Measurements from ENCODE around the gene IMMT. TPM values are rescaled to one million over a fixed set of nuclear protein-coding genes. Genes with fewer than 3 reads are reported as not detected.
A peak's percentile ranks its signal among the peaks of the same experiment; 100 is the strongest.

Gene IMMT
- total RNA-seq (2014; rRNA removed; shearing (Covaris generic)): 83.1 and 96.7 TPM in 2 replicates
- 65.3 and 71.0 TPM in 2 replicates for polyA plus RNA-seq (2016; fragmentation: Nextera tagmentation; extraction: Ambion mirVana)
- long read RNA-seq, partial matches to known transcripts: 13 of 18 reads
- long read RNA-seq, other reads (novel, unspliced or antisense): 3 of 18 reads

DNA sequence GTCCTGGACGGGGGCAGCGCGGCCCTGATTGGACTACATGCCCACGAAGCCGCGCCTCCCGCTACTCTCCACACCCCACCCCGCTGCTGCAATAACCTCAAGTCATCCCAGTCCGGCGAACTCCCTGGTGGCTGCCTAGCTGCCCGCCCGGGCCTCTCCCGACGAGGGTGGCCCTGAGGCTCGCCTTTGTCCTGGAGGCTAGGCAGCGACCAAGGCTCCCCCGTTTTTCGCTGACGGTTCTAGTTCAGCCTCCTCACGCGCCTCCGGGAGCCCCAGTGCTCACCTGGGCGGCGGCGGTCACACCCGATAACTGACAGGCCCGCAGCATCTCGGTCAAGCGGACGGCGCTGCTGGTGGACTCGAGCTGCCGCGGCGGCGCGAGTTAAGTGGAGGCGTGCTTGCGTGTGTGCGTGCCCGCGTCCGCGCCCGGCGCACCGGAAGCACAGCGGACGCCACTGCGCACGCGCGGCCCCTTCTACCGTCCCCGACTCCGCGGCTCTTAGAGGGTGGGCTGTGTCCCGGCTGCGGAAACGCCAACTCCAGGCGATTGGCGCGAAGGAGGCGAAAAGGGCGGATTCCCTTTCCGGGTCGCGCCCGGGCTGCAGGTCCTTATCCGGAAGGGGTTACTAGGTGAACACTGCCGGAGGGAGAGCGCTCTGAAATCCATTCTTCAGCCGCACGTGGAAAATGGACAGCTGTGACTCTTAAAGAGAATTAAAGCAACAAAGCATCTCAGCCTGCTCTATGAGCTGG, at the start of gene IMMT:
Gene IMMT, minus strand, starts transcription at position 408 of the 753 bp plus-strand sequence. Its CDS starts 80 bp downstream, at position 328.
- H4K20me1 ChIP-seq (replicated peaks; ENCODE audit: insufficient read depth): peaks cover 16% of the 10 kb centered on the region
- peaks cover 3% of the 10 kb centered on the region; the same call in 1 of the 3 replicates for H3K9me3 Mint-ChIP-seq
- H3K9me2 ChIP-seq (ENCODE audit: insufficient read depth): no peaks in the 10 kb centered on the region
- peak within 1 kb of the TSS; percentile 99 for H3K27ac Mint-ChIP-seq
- peaks cover 4% of the 10 kb centered on the region; the same call in 1 of the 2 replicates for H3K36me3 ChIP-seq (ENCODE audit: insufficient read depth)
- no peaks in the 10 kb centered on the region for H3F3A ChIP-seq (replicated peaks; ENCODE audit: low read depth)
- H2AFZ ChIP-seq: peak within 1 kb of the TSS; percentile 1; the same call in 1 of the 2 replicates
- peak within 1 kb of the TSS; percentile 85 for H3K4me2 ChIP-seq
- DNase-seq (ENCODE audit: low spot score) (peak; percentile 98), ATAC-seq (peak; percentile 92)
- H3K27ac ChIP-seq (ENCODE audit: low read depth): peak within 1 kb of the TSS; percentile 98
- H3K36me3 Mint-ChIP-seq (ENCODE audit: low read depth): peaks cover 19% of the 10 kb centered on the region
- peaks cover 52% of the 10 kb centered on the region for H3K79me2 ChIP-seq (replicated peaks; ENCODE audit: insufficient read depth)
- TF ChIP-seq, protein P1, sequence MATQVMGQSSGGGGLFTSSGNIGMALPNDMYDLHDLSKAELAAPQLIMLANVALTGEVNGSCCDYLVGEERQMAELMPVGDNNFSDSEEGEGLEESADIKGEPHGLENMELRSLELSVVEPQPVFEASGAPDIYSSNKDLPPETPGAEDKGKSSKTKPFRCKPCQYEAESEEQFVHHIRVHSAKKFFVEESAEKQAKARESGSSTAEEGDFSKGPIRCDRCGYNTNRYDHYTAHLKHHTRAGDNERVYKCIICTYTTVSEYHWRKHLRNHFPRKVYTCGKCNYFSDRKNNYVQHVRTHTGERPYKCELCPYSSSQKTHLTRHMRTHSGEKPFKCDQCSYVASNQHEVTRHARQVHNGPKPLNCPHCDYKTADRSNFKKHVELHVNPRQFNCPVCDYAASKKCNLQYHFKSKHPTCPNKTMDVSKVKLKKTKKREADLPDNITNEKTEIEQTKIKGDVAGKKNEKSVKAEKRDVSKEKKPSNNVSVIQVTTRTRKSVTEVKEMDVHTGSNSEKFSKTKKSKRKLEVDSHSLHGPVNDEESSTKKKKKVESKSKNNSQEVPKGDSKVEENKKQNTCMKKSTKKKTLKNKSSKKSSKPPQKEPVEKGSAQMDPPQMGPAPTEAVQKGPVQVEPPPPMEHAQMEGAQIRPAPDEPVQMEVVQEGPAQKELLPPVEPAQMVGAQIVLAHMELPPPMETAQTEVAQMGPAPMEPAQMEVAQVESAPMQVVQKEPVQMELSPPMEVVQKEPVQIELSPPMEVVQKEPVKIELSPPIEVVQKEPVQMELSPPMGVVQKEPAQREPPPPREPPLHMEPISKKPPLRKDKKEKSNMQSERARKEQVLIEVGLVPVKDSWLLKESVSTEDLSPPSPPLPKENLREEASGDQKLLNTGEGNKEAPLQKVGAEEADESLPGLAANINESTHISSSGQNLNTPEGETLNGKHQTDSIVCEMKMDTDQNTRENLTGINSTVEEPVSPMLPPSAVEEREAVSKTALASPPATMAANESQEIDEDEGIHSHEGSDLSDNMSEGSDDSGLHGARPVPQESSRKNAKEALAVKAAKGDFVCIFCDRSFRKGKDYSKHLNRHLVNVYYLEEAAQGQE (IDR thresholded peaks at IDR 0.05; ENCODE audit: unreplicated experiment): peak; percentile 25
- TF ChIP-seq, protein P2, sequence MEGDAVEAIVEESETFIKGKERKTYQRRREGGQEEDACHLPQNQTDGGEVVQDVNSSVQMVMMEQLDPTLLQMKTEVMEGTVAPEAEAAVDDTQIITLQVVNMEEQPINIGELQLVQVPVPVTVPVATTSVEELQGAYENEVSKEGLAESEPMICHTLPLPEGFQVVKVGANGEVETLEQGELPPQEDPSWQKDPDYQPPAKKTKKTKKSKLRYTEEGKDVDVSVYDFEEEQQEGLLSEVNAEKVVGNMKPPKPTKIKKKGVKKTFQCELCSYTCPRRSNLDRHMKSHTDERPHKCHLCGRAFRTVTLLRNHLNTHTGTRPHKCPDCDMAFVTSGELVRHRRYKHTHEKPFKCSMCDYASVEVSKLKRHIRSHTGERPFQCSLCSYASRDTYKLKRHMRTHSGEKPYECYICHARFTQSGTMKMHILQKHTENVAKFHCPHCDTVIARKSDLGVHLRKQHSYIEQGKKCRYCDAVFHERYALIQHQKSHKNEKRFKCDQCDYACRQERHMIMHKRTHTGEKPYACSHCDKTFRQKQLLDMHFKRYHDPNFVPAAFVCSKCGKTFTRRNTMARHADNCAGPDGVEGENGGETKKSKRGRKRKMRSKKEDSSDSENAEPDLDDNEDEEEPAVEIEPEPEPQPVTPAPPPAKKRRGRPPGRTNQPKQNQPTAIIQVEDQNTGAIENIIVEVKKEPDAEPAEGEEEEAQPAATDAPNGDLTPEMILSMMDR (conservative IDR thresholded peaks at IDR 0.05; ENCODE audit: low read depth in 2 of 2): no peak
- no peak for TF ChIP-seq ZNF331 (CRISPR knock-in tag; IDR thresholded peaks at IDR 0.05; ENCODE audit: low read depth)
- no peak for TF ChIP-seq JUNB (IDR thresholded peaks at IDR 0.05; ENCODE audit: unreplicated experiment)
- TF ChIP-seq, protein P3, sequence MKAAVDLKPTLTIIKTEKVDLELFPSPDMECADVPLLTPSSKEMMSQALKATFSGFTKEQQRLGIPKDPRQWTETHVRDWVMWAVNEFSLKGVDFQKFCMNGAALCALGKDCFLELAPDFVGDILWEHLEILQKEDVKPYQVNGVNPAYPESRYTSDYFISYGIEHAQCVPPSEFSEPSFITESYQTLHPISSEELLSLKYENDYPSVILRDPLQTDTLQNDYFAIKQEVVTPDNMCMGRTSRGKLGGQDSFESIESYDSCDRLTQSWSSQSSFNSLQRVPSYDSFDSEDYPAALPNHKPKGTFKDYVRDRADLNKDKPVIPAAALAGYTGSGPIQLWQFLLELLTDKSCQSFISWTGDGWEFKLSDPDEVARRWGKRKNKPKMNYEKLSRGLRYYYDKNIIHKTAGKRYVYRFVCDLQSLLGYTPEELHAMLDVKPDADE (IDR thresholded peaks at IDR 0.05): peak; percentile 80; the same call in 1 of the 2 replicates
- TF ChIP-seq CREB1 (CRISPR knock-in tag; IDR thresholded peaks at IDR 0.05; ENCODE audit: low read depth): no peak
- TF ChIP-seq EZH2phosphoT487 (IDR thresholded peaks at IDR 0.05; ENCODE audit: unreplicated experiment): no peak
- TF ChIP-seq POLR2AphosphoS5 (IDR thresholded peaks at IDR 0.05; ENCODE audit: low read depth): peak; percentile 94
- TF ChIP-seq EZH2 (IDR thresholded peaks at IDR 0.05; ENCODE audit: low read depth, unreplicated experiment): no peak
- TF ChIP-seq, protein P4, sequence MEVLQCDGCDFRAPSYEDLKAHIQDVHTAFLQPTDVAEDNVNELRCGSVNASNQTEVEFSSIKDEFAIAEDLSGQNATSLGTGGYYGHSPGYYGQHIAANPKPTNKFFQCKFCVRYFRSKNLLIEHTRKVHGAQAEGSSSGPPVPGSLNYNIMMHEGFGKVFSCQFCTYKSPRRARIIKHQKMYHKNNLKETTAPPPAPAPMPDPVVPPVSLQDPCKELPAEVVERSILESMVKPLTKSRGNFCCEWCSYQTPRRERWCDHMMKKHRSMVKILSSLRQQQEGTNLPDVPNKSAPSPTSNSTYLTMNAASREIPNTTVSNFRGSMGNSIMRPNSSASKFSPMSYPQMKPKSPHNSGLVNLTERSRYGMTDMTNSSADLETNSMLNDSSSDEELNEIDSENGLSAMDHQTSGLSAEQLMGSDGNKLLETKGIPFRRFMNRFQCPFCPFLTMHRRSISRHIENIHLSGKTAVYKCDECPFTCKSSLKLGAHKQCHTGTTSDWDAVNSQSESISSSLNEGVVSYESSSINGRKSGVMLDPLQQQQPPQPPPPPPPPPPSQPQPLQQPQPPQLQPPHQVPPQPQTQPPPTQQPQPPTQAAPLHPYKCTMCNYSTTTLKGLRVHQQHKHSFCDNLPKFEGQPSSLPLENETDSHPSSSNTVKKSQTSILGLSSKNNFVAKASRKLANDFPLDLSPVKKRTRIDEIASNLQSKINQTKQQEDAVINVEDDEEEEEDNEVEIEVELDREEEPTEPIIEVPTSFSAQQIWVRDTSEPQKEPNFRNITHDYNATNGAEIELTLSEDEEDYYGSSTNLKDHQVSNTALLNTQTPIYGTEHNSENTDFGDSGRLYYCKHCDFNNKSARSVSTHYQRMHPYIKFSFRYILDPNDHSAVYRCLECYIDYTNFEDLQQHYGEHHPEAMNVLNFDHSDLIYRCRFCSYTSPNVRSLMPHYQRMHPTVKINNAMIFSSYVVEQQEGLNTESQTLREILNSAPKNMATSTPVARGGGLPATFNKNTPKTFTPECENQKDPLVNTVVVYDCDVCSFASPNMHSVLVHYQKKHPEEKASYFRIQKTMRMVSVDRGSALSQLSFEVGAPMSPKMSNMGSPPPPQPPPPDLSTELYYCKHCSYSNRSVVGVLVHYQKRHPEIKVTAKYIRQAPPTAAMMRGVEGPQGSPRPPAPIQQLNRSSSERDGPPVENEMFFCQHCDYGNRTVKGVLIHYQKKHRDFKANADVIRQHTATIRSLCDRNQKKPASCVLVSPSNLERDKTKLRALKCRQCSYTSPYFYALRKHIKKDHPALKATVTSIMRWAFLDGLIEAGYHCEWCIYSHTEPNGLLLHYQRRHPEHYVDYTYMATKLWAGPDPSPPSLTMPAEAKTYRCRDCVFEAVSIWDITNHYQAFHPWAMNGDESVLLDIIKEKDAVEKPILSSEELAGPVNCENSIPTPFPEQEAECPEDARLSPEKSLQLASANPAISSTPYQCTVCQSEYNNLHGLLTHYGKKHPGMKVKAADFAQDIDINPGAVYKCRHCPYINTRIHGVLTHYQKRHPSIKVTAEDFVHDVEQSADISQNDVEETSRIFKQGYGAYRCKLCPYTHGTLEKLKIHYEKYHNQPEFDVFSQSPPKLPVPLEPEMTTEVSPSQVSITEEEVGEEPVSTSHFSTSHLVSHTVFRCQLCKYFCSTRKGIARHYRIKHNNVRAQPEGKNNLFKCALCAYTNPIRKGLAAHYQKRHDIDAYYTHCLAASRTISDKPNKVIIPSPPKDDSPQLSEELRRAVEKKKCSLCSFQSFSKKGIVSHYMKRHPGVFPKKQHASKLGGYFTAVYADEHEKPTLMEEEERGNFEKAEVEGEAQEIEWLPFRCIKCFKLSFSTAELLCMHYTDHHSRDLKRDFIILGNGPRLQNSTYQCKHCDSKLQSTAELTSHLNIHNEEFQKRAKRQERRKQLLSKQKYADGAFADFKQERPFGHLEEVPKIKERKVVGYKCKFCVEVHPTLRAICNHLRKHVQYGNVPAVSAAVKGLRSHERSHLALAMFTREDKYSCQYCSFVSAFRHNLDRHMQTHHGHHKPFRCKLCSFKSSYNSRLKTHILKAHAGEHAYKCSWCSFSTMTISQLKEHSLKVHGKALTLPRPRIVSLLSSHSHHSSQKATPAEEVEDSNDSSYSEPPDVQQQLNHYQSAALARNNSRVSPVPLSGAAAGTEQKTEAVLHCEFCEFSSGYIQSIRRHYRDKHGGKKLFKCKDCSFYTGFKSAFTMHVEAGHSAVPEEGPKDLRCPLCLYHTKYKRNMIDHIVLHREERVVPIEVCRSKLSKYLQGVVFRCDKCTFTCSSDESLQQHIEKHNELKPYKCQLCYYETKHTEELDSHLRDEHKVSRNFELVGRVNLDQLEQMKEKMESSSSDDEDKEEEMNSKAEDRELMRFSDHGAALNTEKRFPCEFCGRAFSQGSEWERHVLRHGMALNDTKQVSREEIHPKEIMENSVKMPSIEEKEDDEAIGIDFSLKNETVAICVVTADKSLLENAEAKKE (CRISPR knock-in tag; IDR thresholded peaks at IDR 0.05): no peak
- no peak for TF ChIP-seq STAT1 (IDR thresholded peaks at IDR 0.05; ENCODE audit: unreplicated experiment)
- TF ChIP-seq NANOG (IDR thresholded peaks at IDR 0.05; ENCODE audit: borderline replicate concordance): no peak
- no peak for TF ChIP-seq ZNF114 (CRISPR knock-in tag; IDR thresholded peaks at IDR 0.05)
- peaks cover 6% of the 10 kb centered on the region; the same call in 1 of the 2 replicates for H3K4me1 ChIP-seq (ENCODE audit: insufficient read depth)
- no peaks in the 10 kb centered on the region for H3K27me3 ChIP-seq (ENCODE audit: insufficient read depth)
- H3K4me1 Mint-ChIP-seq: peaks cover 17% of the 10 kb centered on the region
- H3K27me3 Mint-ChIP-seq (ENCODE audit: insufficient read depth, low read depth, poor library complexity): peaks cover 9% of the 10 kb centered on the region
- H3K4me3 ChIP-seq: peak within 1 kb of the TSS; percentile 81
- peak within 1 kb of the TSS; percentile 90 for H3K4me3 Mint-ChIP-seq
